HG03521 (cell line): ENCODE results near the gene TEP1.
"Not testable (repeated sequence)": the region's sequence is repeated elsewhere in the genome, so short reads cannot be mapped to it uniquely, and the experiment has no call there.

Experiments used
- ATAC-seq: cut with Tn5 transposase; IDR thresholded peaks from one replicate; pipeline ENCODE4 v1.9.1; 2021; ENCODE audit warnings: mild to moderate bottlenecking, moderate library complexity; ENCODE audit not compliant: unreplicated experiment

TEP1 gene

GRCh38 chr14:20391505-20391904 lies 21.8 kb downstream of the TEP1 start:
- no peak for ATAC-seq

- ATAC-seq = no peak
Measured at GRCh38 chr14:20388159-20388558, 25.1 kb downstream of the TEP1 start.

- ATAC-seq = no peak
Measured at GRCh38 chr14:20387576-20387975, 25.7 kb downstream of the TEP1 start.

GRCh38 chr14:20386276-20386855 lies 26.9 kb downstream of the TEP1 start:
- no peak for ATAC-seq

GRCh38 chr14:20384886-20385285 lies 28.4 kb downstream of the TEP1 start:
- ATAC-seq = no peak

GRCh38 chr14:20384321-20384720 lies 29.0 kb downstream of the TEP1 start:
- no peak for ATAC-seq

GRCh38 chr14:20383636-20384035 lies 29.7 kb downstream of the TEP1 start:
- no peak for ATAC-seq

- no peak for ATAC-seq
Measured at GRCh38 chr14:20383032-20383431, 30.3 kb downstream of the TEP1 start.

GRCh38 chr14:20382526-20382925 lies 30.8 kb downstream of the TEP1 start:
- ATAC-seq = no peak

- no peak for ATAC-seq
Measured at GRCh38 chr14:20381341-20381740, 32.0 kb downstream of the TEP1 start.

- ATAC-seq = no peak
Measured at GRCh38 chr14:20380681-20381080, 32.6 kb downstream of the TEP1 start.

- no peak for ATAC-seq
Measured at GRCh38 chr14:20379743-20380142, 33.6 kb downstream of the TEP1 start.

GRCh38 chr14:20377171-20377570 lies 36.1 kb downstream of the TEP1 start:
- ATAC-seq = no peak

- ATAC-seq = no peak
Measured at GRCh38 chr14:20376071-20376588, 37.2 kb downstream of the TEP1 start.

- no peak for ATAC-seq
Measured at GRCh38 chr14:20375471-20375870, 37.8 kb downstream of the TEP1 start.

GRCh38 chr14:20372796-20373195 lies 40.5 kb downstream of the TEP1 start:
- no peak for ATAC-seq

GRCh38 chr14:20365928-20366327 lies 47.4 kb downstream of the TEP1 start:
- no peak for ATAC-seq

GRCh38 chr14:20358474-20358873 lies 54.8 kb downstream of the TEP1 start:
- not testable (repeated sequence) for ATAC-seq

- ATAC-seq = no peak
Measured at GRCh38 chr14:20356422-20356821, 56.9 kb downstream of the TEP1 start.

- no peak for ATAC-seq
Measured at GRCh38 chr14:20350860-20351259, 62.4 kb downstream of the TEP1 start.

- ATAC-seq = no peak
Measured at GRCh38 chr14:20350282-20350681, 63.0 kb downstream of the TEP1 start.

GRCh38 chr14:20347747-20348146 lies 65.6 kb downstream of the TEP1 start:
- no peak for ATAC-seq

GRCh38 chr14:20346713-20347112 lies 66.6 kb downstream of the TEP1 start:
- no peak for ATAC-seq
